H1 (cell line): ENCODE results near the gene PDGFRA.

Source experiments
- CEBPB ChIP-seq: IDR thresholded peaks from 2 replicates; pipeline ENCODE4 v1.6.1; 2012; ENCODE audit warnings: low read depth, low read length
- CTCF ChIP-seq, 3 experiments: IDR thresholded peaks; 1 replicate in 2 of 3; 2 replicates in 1 of 3; pipeline versions ENCODE4 v1.5.1 to v1.6.1; 2011; ENCODE audit warnings: low read length in 3 of 3, mild to moderate bottlenecking in 3 of 3, inconsistent platforms in 2 of 3, low read depth in 1 of 3, moderate library complexity in 1 of 3; ENCODE audit not compliant: insufficient read depth in 1 of 3; ENCODE audit errors: control extremely low read depth in 1 of 3
- POLR2AphosphoS5 ChIP-seq: IDR thresholded peaks from 2 replicates; pipeline ENCODE4 v1.6.1; 2011; ENCODE audit warnings: low read depth, low read length
- TAF1 ChIP-seq: IDR thresholded peaks from 2 replicates; pipeline ENCODE4 v1.6.1; 2011; ENCODE audit warnings: mild to moderate bottlenecking, low read depth, low read length

GRCh38 chr4:54255881-54256280 lies 26.8 kb downstream of the PDGFRA start:
- TF ChIP-seq POLR2AphosphoS5 (no peak), TAF1 (no peak), CEBPB (no peak), CTCF (IDR thresholded peaks at IDR 0.05; ENCODE audit: control extremely low read depth in 1 of 3, insufficient read depth in 1 of 3, low read depth in 1 of 3, low read length in 3 of 3) (no peak)
